Measurements from ENCODE around the gene RAVER1. TPM values are rescaled to one million over a fixed set of nuclear protein-coding genes. Genes with fewer than 3 reads are reported as not detected.
A peak's percentile ranks its signal among the peaks of the same experiment; 100 is the strongest.

The RAVER1 gene
- total and polyA plus RNA-seq, 9 of the 15 experiments (the other 6 are each of a cell fraction or from before 2014, with no cell fraction given), result 0.06 to 113 (median 7.0) TPM

GRCh38 chr19:10269333-10270179, 63.8 kb downstream of the RAVER1 start (continued):
- TF ChIP-seq, protein P1, sequence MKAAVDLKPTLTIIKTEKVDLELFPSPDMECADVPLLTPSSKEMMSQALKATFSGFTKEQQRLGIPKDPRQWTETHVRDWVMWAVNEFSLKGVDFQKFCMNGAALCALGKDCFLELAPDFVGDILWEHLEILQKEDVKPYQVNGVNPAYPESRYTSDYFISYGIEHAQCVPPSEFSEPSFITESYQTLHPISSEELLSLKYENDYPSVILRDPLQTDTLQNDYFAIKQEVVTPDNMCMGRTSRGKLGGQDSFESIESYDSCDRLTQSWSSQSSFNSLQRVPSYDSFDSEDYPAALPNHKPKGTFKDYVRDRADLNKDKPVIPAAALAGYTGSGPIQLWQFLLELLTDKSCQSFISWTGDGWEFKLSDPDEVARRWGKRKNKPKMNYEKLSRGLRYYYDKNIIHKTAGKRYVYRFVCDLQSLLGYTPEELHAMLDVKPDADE (conservative IDR thresholded peaks at IDR 0.05; ENCODE audit: control insufficient read depth, low read depth, low read length), result 0 out of 2 replicates have a peak, but pooled peaks have one; percentile 19
- TF ChIP-seq RCOR1 (IDR thresholded peaks at IDR 0.05; ENCODE audit: borderline replicate concordance in 1 of 2, low read depth in 2 of 2, low read length in 2 of 2) (peak; percentile 26 to 50; a peak in 3 of 4 replicates), FOXJ3 (CRISPR knock-in tag; IDR thresholded peaks at IDR 0.05) (no peak), ARNT (IDR thresholded peaks at IDR 0.05) (no peak), ZKSCAN8 (CRISPR knock-in tag; IDR thresholded peaks at IDR 0.05) (peak; percentile 95), NEUROD1 (IDR thresholded peaks at IDR 0.05; ENCODE audit: borderline replicate concordance, low read depth, low read length, partially characterized antibody) (no peak), KLF13 (tag; IDR thresholded peaks at IDR 0.05; ENCODE audit: borderline replicate concordance, low read depth) (no peak), CSDE1 (IDR thresholded peaks at IDR 0.05) (no peak; a peak in 1 of 4 replicates), MTA2 (IDR thresholded peaks at IDR 0.05; ENCODE audit: low read depth) (no peak), HDAC1 (IDR thresholded peaks at IDR 0.05) (no peak), EHMT2 (IDR thresholded peaks at IDR 0.05) (no peak), MITF (IDR thresholded peaks at IDR 0.05) (no peak), PRPF4 (IDR thresholded peaks at IDR 0.05; ENCODE audit: insufficient read depth, low read depth, low read length, poor library complexity, severe bottlenecking) (no peak), PML (IDR thresholded peaks at IDR 0.05; ENCODE audit: low read length) (no peak), USF1 (CRISPR knock-in tag; IDR thresholded peaks at IDR 0.05) (no peak), LARP7 (IDR thresholded peaks at IDR 0.05) (0 out of 2 replicates have a peak, but pooled peaks have one; percentile 8), ZC3H4 (CRISPR knock-in tag; IDR thresholded peaks at IDR 0.05; ENCODE audit: borderline replicate concordance) (no peak), CTBP1 (IDR thresholded peaks at IDR 0.05; ENCODE audit: borderline replicate concordance) (no peak; the same call in 1 of the 2 replicates), ELF1 (tag; IDR thresholded peaks at IDR 0.05) (no peak), SLC30A9 (CRISPR knock-in tag; IDR thresholded peaks at IDR 0.05) (no peak)
- TF ChIP-seq, protein P2, sequence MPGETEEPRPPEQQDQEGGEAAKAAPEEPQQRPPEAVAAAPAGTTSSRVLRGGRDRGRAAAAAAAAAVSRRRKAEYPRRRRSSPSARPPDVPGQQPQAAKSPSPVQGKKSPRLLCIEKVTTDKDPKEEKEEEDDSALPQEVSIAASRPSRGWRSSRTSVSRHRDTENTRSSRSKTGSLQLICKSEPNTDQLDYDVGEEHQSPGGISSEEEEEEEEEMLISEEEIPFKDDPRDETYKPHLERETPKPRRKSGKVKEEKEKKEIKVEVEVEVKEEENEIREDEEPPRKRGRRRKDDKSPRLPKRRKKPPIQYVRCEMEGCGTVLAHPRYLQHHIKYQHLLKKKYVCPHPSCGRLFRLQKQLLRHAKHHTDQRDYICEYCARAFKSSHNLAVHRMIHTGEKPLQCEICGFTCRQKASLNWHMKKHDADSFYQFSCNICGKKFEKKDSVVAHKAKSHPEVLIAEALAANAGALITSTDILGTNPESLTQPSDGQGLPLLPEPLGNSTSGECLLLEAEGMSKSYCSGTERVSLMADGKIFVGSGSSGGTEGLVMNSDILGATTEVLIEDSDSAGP (CRISPR knock-in tag; IDR thresholded peaks at IDR 0.05), result no peak
- TF ChIP-seq, protein P3, sequence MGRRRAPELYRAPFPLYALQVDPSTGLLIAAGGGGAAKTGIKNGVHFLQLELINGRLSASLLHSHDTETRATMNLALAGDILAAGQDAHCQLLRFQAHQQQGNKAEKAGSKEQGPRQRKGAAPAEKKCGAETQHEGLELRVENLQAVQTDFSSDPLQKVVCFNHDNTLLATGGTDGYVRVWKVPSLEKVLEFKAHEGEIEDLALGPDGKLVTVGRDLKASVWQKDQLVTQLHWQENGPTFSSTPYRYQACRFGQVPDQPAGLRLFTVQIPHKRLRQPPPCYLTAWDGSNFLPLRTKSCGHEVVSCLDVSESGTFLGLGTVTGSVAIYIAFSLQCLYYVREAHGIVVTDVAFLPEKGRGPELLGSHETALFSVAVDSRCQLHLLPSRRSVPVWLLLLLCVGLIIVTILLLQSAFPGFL (CRISPR knock-in tag; IDR thresholded peaks at IDR 0.05), result 0 out of 2 replicates have a peak, but pooled peaks have one; percentile 15

Data from K562 (cell line).